NOMO-1 treated with dmso at 0.1 percent for 144 hours (cell line): ENCODE data around the gene GJE1.
"Not testable (repeated sequence)": the region's sequence is repeated elsewhere in the genome, so short reads cannot be mapped to it uniquely, and the experiment has no call there.

Source experiments
- DNase-seq: peaks from one replicate; lab custom pipeline; 2025; ENCODE audit not compliant: unreplicated experiment; lab: John Stamatoyannopoulos, UW

Gene GJE1

GRCh38 chr6:142132625-142133024 is at the start of gene GJE1:
TSS of gene GJE1 (plus strand) at chr6:142132925. CDS start at chr6:142133159, 234 bp downstream.
- DNase-seq, result no peak

GRCh38 chr6:142087950-142088857 is 44.5 kb upstream of the GJE1 start:
- DNase-seq, result no peak

- DNase-seq, result no peak
Measured at GRCh38 chr6:142088858-142089216, 43.9 kb upstream of the GJE1 start.

GRCh38 chr6:142104820-142105219 is 27.9 kb upstream of the GJE1 start:
- not testable (repeated sequence) for DNase-seq

GRCh38 chr6:142110820-142111219 is 21.9 kb upstream of the GJE1 start:
- DNase-seq, result not testable (repeated sequence)

GRCh38 chr6:142112451-142113061 is 20.2 kb upstream of the GJE1 start:
- DNase-seq, result peak; percentile 69

GRCh38 chr6:142117366-142117765 is 15.4 kb upstream of the GJE1 start:
- no peak for DNase-seq

GRCh38 chr6:142118328-142118727 is 14.4 kb upstream of the GJE1 start:
- DNase-seq, result no peak

- DNase-seq, result no peak
Measured at GRCh38 chr6:142118925-142119324, 13.8 kb upstream of the GJE1 start.

- DNase-seq, result no peak
Measured at GRCh38 chr6:142121342-142121741, 11.4 kb upstream of the GJE1 start.

- no peak for DNase-seq
Measured at GRCh38 chr6:142130814-142131213, 1.9 kb upstream of the GJE1 start.

- DNase-seq, result no peak
Measured at GRCh38 chr6:142138876-142139275, 6.2 kb downstream of the GJE1 start.

- DNase-seq, result not testable (repeated sequence)
Measured at GRCh38 chr6:142141531-142141930, 8.8 kb downstream of the GJE1 start.

GRCh38 chr6:142146828-142147662 is 14.3 kb downstream of the GJE1 start, which contains the start of the genes NMBR and VTA1:
TSS of gene NMBR (minus strand) at chr6:142147122. CDS start at chr6:142088658, 58,464 bp downstream.
TSS of gene VTA1 (plus strand) at chr6:142147263. CDS start at chr6:142147288, 25 bp downstream.
- peak; percentile 98 for DNase-seq

- no peak for DNase-seq
Measured at GRCh38 chr6:142152746-142153145, 20.0 kb downstream of the GJE1 start.

GRCh38 chr6:142153196-142153595 is 20.5 kb downstream of the GJE1 start:
- DNase-seq, result no peak

GRCh38 chr6:142154336-142154735 is 21.6 kb downstream of the GJE1 start:
- DNase-seq, result no peak

- DNase-seq, result no peak
Measured at GRCh38 chr6:142155091-142155490, 22.4 kb downstream of the GJE1 start.

GRCh38 chr6:142155895-142156757 is 23.4 kb downstream of the GJE1 start:
- no peak for DNase-seq

- not testable (repeated sequence) for DNase-seq
Measured at GRCh38 chr6:142156758-142157068, 24.0 kb downstream of the GJE1 start.
